ENCODE measurements around the gene TTLL5.

GRCh38 chr14:75614179-75614578, 46.9 kb upstream of the TTLL5 start:
- TF ChIP-seq POLR2A (IDR thresholded peaks at IDR 0.05) (no peak), CTCF (IDR thresholded peaks at IDR 0.05) (no peak)

Measured in tibial nerve (tissue), 3 donors.